ENCODE data around the gene EVX2.

EVX2 gene

DNA sequence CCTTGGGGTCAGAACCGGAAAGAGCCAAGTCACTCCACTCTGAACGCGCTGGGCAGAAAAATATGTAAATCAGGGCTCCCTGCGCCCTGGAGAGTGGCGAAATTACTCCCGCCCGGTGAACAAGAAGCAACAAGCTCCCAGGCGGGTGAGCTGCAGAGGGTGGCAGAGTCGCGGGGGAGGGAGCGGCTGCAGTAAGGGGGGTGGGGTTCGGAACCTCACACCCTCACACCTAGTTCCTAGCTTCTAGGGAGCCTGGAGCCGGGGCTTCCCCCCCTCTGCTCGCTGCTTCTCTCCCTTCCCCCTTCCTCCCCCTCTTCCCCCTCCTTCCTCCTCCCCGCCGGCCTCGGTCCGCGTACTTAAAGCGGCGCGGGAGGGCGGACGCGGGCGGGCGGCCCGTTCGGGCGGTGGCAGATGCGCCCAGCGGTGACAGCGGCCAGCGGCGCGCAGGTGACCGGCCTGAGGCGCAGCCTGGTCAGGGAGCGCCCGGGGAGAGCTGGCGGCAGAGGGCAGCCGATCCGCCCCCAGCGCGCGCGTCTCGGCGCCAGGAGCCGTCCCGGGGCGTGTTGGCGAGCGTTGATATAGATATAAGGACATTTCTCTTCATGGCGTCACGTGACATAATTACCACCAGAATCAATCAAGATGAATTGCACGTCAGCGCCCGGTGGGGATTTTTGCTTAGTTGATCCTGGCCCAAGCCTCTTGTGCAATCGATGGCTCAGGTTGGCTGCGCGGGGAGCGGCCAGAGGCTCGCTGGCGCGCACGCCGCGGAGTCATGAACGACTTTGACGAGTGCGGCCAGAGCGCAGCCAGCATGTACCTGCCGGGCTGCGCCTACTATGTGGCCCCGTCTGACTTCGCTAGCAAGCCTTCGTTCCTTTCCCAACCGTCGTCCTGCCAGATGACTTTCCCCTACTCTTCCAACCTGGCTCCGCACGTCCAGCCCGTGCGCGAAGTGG lies 23.1 kb upstream of the EVX2 start, which contains the start of gene HOXD11:
Gene HOXD11, plus strand, starts transcription at position 700 of the 959 bp plus-strand sequence. Its CDS starts 76 bp downstream, at position 776.
- peak; percentile 78 for DNase-seq

DNA sequence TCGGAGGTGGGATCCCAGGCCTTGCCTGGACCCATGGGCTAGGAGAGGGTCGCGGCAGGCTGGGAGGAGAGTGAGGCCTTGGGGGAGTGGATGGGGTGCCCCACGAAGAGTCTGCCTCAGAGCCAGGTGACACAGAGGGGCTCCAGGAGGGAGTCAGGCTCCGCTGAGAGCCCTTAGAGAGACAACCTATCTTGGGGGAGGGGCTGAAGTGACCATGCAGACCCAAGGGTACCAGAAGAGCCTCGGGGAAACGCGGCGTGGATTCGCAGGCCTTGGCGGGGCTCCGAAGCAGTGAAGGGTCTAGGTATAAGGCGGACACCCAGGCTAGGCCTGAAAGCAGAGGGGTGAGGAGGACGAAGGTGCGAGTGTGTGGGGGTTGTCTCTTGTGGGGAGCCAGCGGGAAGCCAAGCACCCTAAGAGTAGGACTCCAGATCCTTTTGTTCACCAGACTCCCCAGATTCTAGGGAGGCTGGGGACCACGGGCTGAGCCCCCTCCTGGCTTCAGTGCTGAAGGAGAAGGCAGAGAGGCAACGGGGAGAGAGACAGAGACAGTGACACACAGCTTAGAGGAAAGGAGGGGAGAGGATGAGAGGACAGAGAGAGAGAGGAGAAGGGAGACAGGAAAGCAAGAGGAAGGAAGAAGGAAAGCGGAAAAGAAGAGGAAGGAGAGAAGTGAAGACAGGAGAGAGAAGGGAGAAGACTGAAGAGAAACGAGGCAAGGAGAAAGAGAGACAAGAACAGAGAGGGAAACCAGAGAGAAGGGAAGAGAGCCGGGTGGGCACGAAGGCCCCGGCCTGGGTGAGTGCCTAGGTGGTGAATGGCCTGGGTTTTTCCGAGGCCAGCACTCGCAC lies 22.2 kb upstream of the EVX2 start:
- DNase-seq = no peak

DNA sequence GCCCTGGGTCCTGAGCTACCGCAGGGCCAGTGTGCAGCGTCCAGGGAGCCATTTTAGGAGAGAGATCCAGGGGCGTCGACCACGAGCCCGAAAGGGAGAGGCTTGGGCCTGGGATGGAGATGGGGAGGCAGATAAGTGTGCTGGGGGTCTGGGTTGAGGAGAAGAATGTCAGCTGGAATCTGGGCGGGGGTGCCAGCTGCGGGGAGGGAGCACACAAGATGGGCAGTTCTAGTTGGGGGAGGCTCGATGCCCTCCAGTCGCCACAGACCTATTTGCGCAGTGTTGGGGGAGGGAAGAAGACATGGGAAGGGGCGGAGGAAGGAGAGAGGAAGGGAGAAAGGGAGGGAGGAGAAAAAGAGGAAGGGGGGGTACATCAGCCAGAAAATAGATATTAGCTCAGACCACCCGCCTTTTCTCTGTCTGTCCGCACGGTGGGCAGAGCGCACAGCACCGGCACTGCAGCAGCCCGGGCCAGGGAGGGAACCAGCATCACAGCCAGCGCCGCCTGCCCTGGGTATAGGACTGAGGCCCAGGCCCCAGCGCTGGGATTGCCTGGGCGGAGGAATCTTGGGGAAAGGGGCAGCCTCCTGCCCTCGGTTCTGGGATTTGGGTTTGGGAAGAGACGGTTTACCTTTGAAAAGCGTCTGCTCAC lies 21.4 kb upstream of the EVX2 start:
- DNase-seq = no peak

DNA sequence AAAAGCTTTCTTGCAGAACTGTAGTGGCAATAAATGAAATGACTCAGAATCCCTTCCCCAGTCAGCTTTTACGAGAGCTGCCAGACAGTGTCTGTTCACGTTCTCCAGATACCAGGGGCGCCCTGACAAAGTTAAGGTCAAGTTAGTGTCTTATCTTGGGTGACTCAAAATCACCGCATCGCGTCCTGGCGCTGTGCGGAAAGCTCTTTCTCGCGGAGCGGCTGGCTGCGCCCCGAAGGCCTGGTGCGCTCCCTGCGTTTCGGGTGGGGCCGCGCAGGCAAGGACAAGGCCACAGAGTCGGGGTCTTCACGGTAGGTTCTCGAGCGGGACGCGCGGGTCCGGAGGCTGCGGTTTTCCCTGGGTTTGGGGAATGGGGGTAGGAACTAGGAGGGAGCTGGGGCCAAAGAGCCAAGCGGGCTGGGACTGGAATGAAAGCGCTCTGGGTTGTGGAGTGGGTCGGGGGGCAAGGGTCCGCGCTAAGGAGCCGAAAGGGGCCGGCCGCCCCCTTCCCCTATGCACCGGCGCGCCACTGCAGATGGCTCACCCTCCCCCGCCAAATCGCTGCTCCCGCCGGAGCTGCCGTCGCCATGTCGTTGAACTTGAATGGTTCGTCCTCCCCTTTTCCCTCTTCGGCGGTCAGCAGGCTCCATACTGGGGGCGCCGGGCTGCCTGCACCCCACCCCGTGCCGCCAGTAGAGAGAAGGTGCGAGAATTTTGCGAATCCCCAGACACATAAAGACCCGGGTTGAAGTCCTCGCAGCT lies 20.7 kb upstream of the EVX2 start:
- no peak for DNase-seq

DNA sequence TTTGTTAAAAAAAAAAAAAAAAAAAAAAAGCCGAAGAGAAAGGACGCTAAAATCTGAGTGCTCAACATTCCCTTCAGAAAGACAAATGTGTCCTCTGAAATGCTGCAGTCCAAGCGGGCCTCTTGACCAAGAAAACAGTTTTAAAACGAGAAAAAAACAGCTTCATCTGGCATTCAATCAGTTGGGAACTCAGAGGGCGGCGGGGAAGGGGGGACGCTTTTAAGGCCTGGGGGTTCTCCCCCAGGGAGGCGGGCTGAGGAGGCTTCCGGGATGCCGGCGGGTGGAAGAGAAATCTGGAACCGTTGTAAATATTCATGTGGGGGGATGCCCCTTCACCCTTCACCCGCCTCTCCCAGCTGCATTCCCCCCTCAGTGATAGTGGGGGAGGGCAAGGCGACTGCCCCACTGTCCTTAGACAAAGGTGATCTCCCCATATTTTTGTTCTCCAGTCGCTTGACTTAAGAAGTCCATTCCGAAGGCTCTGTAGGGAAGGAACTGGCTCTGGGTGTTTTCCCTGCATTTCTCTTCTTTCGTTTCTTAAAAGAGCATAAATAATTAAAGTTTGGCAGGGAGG lies 20.1 kb upstream of the EVX2 start:
- no peak for DNase-seq

DNA sequence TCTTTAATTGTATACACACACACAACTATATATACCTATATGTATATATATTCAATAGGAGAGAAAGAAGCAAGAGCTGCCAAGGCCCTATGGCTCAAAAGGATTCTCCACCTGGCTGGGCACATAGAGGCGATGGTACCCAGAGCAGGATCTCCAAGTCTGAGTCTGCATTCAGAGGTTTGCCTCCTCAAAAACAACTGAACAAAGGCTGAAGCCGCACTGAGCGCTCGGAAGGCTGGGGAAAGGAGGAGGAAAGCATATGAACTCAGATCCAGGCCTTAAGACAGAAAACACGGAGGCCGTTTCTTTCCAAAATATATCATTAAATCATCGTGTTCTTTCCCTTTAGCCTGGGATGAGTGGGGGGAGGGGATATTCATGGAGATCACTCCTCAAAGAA lies 19.4 kb upstream of the EVX2 start:
- DNase-seq = no peak

DNA sequence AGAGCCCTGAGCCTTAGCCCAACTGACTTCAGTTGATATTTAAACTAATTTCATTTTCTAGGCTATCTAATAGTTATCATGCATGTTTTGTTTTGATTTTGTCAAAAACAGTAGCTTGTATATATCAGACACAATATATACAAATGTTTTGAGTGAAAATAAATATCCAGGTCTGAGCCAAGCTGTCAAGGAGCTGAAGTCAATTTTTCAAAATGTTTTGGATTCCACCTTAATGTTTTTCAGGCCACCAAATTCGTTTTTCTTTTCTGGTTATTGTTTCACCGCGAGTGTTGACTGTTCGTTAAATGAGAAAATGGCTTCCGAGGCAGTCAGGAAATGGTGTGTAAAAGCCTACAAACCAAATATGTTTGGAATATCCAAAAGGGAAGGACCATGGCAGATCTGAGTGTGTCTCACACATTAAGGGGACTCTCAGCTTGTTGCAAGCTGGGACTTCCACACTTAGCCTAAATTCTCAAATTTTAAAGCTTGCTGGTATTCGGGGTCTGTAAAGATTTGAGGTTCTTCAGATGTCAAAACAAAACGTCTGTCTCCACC lies 18.6 kb upstream of the EVX2 start:
- no peak for DNase-seq

DNA sequence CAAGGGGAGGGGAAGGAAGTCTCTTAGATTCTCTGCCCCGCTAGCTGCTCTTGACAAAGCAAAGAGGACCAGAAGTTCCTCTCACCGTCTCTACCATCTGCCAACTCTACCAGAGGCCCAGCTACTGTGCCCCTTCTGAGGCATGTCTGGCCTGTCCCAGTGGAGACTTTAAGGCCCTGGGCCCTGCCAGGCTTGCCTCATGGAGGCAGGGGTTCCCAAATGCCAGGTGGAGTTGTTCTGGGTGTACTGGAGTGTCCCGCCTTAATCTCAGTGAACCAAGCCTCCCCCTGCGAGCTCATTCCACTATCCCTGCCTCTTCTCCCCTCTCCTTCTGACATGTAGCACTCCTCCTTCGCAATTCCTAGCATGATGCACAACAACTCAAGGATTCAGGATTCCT lies 18.1 kb upstream of the EVX2 start:
- no peak for DNase-seq

DNA sequence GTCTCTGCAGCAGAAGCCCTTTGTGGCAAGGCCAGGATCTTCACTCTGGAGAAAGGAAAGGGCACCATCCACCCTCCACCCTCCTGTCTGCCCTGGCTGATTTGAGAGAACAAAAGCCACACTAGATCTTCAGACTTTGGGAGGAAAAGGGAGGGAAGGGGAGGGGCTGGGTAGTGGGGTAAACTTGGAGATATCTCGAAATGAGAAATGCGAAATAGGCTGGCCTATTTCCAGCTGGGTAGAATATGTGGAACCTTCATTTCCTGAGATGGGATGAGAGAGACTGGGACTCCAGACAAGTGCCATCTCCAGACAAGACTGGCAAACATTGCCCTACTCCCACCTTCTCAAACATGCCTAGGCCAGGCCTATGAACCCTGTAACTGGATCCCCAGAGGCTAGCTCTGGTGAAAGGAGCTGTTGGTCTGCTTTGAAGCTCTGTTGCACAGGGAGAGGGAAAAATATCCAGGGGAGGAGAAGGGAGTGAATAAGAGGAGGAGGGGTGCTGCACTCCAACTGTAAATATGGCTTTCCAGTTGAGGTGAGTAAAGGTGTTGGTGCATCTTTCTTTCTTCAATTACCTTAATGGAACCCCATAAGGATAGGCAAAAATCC lies 17.6 kb upstream of the EVX2 start:
- no peak for DNase-seq

DNA sequence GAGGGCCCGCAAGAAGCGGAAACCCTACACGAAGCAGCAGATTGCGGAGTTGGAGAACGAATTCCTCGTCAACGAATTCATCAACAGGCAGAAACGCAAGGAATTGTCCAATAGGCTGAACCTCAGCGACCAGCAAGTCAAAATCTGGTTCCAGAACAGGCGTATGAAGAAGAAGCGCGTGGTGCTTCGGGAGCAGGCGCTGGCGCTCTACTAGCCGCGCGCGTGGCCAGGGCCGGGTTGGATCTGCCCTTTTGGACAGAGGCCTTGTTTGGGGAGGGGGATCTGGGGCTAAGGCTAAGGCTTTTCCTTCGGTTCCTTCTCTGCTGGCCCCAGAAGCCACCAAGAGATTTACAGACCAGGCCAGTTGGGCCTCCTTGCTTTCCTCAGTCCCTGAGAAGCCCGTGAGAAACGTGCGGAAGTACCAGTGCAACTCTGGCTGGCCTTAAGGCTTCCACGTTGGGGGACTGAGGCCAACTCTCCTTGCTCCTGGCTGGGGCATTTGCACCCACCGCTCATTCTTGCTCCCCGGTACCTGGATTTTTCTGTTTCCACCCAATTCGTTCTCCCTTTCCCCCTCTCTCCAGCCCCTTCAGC lies 16.9 kb upstream of the EVX2 start:
- no peak for DNase-seq

DNA sequence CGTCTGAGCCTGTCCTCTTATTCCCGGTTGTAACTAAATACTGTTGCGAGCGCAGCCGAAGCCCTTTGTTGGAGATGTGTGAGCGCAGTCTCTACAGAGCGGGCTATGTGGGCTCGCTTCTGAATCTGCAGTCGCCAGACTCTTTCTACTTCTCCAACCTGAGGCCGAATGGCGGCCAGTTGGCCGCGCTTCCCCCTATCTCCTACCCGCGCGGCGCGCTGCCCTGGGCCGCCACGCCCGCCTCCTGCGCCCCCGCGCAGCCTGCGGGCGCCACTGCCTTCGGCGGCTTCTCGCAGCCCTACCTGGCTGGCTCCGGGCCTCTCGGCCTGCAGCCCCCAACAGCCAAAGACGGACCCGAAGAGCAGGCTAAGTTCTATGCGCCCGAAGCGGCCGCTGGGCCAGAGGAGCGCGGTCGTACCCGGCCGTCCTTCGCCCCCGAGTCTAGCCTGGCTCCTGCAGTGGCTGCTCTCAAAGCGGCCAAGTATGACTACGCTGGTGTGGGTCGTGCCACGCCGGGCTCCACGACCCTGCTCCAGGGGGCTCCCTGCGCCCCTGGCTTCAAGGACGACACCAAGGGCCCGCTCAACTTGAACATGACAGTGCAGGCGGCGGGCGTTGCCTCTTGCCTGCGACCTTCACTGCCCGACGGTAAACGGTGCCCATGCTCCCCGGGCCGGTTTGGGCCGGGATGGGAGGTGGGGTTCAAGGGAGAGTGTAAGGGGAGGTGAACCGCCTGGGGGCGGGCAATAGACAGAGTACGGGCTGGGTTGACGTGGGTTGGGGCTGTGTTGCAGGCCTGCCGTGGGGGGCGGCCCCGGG lies 16.2 kb upstream of the EVX2 start, which contains the start of gene HOXD12:
Gene HOXD12, plus strand, starts transcription at position 68 of the 819 bp plus-strand sequence. Its CDS starts 7 bp downstream, at position 75.
- no peak for DNase-seq

DNA sequence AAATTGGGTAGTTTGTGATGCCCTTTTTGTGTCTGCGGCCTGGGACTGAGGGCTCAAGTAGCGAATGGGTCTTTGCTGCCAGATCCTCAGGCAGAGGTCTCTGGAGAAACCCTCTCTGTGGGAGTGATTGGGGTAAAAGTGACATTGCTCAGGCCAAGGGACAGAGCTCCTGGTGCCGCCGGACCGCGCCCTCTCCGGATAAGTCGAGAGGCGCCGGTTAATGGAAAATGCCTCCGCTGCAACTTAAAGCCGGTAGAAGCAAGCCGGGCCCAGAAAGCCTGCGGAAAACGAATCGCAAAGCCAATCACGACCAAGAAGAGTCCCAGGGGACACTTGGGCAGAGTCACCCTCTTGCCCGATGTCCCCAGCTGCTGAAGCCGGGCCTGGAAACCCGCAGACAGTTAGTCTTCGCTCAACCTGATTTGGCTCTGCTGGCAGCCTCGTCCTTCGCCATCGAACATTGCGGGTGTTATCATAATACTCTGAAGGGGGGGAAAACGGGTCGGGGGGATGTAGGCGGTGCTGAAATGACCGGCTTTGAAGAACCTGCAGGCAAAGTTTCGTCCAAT lies 15.5 kb upstream of the EVX2 start:
- DNase-seq = no peak

DNA sequence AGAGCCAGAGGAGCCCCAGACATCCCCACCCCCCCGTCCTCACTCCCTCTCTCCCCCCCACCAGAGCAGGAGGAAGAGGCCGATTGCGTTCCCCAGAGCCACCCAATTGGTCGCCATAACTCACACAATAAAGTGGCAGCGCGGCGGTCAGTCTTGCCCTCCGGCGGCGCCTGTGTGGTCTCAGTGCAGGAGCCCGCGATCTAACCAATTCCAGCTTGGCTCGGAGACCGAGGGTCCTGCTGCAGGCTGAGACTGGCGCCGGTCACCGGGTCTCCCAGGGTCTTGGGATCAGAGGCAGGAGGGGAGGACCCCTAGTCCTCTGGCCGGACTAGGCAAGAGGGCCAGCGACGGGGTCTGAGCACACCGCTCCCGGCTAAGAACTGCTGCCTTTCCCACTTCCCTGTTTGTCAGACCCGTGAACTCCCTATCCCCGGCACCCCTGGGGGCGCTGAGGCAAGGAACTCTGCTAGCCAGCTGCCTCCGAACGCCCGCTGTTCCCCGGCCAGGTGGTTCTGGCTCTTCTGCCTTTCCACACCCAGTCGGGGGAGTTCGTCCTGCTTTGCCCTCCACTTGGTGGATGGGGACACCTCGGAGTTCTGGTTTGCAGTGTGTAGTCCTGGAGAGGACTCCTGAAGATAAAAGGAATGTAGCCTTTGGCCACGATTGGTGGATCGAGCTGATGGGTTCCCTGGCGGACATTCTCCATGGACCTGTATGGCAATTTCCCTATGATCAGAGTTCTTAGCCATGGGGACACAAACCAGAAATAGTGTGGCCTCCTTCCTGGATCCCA lies 14.8 kb upstream of the EVX2 start:
- DNase-seq = peak; percentile 79

DNA sequence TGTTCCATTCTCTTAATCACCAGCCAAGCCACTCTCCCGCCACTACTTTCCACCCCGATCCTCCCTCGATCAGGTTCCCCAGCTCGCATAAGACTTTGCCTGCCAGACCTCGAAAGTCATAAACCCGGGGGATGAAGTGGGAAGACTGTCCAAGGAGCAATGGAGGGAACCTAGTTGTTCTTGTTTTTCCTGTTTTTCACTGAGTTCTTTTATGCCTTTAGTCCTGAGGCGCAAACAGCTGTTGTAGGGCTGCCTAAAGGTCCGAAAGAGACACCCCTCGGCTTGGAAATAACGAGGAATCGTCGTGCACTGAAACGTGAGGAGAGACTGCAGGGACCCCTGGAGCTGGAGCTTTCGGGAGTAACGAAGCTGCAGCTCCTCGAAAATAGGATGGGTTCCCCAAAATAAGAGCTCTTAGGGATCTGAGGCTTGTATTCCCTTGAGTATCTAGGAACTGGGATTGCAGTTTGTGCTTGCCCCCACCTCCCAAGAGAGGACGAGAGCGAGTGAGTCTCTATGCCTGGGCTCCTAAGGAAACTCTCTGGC lies 14.1 kb upstream of the EVX2 start:
- no peak for DNase-seq

DNA sequence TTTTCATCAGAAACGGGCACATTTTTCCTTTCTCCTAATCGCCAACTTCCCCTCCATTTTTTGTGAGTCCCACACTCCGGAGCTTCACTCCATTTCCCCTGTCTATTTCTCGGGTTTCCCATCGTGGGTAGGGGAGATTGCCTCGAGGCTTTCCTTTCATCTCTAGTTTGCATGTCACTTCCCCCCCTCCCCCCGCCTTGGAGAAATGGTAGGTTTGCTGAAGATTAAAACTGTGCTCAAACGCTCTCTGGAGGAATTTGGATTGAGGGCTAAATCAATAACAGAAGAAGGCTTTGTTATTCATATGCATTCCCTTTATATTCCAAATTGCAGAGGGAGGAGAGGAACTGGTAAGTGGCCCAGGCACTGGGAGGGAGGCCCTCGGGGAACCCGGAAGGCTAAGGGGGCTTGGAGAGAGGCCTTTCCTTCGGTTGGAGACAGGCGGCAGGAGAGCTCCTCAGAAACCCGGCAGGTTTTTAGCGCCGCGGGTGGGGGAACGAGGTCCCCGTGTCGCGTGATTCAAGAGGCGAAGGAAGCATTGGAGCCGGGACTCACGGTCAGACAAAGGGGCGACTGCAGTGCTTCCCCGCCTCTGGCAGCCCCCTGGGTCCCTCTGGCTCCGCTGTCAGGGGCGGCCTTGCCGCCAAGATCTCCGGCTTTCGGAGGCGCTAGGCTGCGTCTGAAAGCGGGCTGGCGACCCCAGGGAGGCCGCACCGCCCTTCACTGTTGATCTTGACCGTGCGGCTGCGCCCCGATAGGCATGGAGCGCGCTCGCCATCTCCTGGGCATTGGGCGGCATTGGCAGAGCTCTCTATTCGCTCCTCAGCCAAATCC lies 13.4 kb upstream of the EVX2 start:
- DNase-seq = peak; percentile 89

DNA sequence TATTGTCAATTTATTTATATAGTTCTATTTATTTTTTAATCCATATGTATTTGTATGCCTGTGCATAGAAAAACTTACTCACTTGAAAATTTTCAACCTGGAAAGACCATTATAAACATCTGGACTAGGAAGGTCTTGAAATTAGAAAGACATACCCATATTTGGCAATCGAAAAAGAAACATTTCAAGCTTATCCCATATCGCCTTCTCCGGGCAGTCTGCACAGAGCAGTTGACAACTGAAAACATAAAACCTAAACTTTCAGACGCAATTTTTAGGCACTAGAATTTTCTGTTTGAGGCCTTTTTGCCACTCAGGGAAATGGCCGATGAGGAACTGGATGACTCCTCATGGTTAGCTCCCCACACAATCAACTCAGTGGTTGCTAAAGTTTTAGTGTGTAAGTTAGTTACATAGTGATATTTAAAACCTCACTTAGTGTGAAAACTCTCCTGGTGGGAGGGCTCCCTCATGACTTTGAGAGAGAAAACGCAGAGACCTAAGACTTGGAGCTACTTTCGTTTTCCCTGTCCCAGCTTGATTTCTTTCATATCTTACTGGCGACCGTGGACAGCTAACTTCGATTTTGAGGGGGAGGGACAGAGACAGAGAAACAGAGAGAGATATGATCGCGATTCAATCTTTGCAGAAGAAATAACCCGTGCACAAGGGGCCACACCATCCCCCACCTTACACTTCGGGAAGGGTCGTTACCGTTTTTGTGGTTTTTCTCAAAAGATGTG lies 12.7 kb upstream of the EVX2 start:
- DNase-seq = no peak

DNA sequence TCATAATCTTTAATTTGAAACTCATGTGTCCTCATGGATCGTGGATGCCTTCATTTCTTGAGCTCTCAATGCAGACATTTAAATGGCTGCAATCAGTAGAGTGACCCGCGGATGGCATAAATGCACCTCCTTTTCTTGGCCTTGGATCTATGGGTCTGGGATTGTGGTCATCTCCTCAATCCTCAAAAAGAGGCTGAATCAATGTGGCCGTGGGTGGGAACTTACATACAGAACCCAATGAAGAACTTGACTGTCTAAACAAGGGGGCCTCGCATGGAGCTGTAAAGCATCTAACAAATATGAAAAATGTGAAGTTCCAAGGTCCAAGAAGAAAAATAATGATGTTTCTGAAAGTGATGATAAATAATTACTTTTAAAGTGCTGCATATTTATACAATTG lies 11.7 kb upstream of the EVX2 start:
- DNase-seq = no peak
